ENCODE results near the gene B3GALT6.
A peak's percentile ranks its signal among the peaks of the same experiment; 100 is the strongest.

B3GALT6 gene

DNA sequence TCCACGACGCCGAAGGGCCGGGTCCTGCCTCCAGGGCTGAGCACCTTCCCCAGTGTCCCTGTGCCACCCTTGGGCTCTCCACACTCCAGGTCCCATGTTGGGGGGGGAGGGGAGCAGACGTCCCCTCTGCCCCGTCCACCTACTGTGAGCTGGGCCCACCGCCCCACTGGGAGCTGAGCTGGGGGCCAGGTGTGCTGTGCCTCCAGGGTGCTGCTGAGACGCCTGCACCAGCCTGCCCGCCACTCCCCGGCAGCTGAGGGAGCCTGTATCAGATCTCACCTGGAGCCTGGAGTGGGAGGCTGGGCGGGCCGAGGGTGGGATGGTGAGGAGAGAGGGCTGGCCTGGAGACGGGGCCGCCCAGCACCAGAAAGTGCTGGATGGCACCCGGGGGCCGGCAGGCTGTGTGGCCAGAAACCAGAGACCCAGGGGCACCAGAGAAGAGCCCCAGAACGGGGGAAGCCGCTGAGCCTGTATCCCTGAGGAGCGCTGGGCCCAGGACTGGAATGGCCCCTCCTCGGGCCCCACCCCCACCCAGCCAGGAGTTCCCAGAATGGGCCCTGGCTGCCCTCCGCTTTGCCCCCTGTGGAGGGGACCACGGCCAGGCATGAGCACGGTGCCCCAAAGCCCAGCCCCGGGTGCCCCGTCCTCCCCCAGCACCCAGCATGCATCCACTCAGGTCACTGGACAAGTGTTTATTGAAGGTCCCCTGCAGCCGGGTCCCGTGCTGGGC is 29.0 kb upstream of the B3GALT6 start:
- FAIRE-seq (no peak), DNase-seq (ENCODE audit: insufficient read length, low spot score) (no peak)
- TF ChIP-seq POLR2A (IDR thresholded peaks at IDR 0.05; ENCODE audit: low read depth, low read length) (no peak), TAF1 (IDR thresholded peaks at IDR 0.05; ENCODE audit: low read depth, low read length) (no peak)

- TF ChIP-seq POU2F2 (IDR thresholded peaks at IDR 0.05; ENCODE audit: low read depth, low read length): no peak
- TF ChIP-seq TAF1 (IDR thresholded peaks at IDR 0.05; ENCODE audit: low read depth, low read length): no peak
- no peak for DNase-seq (ENCODE audit: insufficient read length, low spot score)
- no peak for FAIRE-seq
Observed at GRCh38 chr1:1203561-1204424, 28.2 kb upstream of the B3GALT6 start.

GRCh38 chr1:1204425-1204920 is 27.6 kb upstream of the B3GALT6 start:
- DNase-seq (ENCODE audit: insufficient read length, low spot score): no peak
- no peak for FAIRE-seq
- TF ChIP-seq TAF1 (IDR thresholded peaks at IDR 0.05; ENCODE audit: low read depth, low read length) (no peak), PAX5 (IDR thresholded peaks at IDR 0.05; ENCODE audit: insufficient read depth, low read length, severe bottlenecking) (no peak), POLR2A (IDR thresholded peaks at IDR 0.05; ENCODE audit: low read depth, low read length) (no peak), POLR2AphosphoS5 (IDR thresholded peaks at IDR 0.05; ENCODE audit: low read depth, low read length) (no peak), POU2F2 (IDR thresholded peaks at IDR 0.05; ENCODE audit: low read depth, low read length) (no peak), SPI1 (IDR thresholded peaks at IDR 0.05; ENCODE audit: low read depth, low read length) (no peak)

DNA sequence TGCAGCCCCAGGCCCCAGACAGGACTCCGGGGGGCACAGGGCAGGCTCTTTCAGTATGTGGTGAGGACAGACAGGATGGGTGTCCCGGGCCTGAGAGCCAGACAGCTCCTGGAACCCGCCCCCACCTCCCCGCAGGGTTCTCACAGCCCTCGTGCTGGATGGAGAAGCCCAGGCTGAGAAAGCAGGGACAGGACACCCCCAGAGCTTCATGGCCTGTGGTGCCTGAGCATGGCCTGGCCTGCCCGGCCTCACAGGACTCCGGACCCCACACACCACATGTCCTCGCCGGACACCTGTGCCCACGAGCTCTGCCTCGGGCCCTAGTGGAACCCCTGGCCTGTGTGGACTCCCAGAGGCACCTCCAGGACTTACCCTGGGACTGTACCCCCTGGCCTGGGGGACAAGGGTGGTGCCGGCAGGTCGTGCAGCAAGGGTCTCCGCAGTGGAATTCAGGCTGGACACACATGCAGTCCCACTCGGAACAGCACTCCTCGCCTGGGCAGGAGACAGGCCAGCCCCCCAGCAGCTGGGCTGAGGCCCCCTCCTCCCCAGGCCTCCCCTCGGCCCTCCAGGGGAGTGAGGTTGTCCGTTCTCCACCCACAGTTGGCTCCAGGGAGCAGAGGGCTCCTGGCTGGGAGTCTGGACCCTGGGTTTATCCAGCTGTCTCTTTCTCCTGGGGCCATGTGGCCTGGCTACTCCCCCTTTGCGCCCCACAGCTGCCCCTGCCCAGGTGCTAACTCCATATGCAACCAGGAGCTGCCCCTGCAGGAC is 26.9 kb upstream of the B3GALT6 start:
- TF ChIP-seq POLR2AphosphoS5 (IDR thresholded peaks at IDR 0.05; ENCODE audit: low read depth, low read length): no peak
- TF ChIP-seq POLR2A (IDR thresholded peaks at IDR 0.05; ENCODE audit: low read depth, low read length): no peak
- no peak for TF ChIP-seq SPI1 (IDR thresholded peaks at IDR 0.05; ENCODE audit: low read depth, low read length)
- no peak for TF ChIP-seq TAF1 (IDR thresholded peaks at IDR 0.05; ENCODE audit: low read depth, low read length)
- no peak for TF ChIP-seq PAX5 (IDR thresholded peaks at IDR 0.05; ENCODE audit: insufficient read depth, low read length, severe bottlenecking)
- TF ChIP-seq POU2F2 (IDR thresholded peaks at IDR 0.05; ENCODE audit: low read depth, low read length): no peak
- no peak for FAIRE-seq

DNA sequence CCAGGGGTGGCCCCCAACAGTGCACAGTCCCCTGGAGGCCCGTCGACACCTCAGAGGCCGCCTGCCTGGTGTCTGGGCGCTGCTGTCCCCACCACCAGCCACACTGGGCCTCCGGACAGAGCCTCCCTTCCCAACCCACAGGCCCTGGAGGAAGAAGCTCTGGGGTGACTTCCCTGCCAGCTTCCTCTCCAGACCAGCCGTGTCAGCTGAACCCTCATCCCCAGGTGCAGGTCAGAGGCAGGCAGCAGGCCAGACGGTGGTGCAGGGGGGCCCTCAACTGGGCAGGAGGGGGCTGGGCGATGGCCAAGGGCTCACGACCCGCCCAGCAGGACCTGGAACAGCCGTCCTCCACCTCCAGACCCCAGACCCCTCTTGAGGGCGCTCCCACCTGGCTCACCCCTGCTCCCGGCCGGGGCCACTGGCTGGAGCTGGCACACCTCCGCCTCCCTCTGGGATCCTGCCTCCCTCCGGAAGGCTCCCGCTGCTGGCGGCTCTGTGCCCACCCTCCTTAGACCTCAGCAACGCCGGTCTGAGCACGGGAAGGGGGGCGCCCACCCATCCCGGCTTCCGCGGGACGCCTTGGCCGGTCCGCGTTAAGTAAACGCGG is 26.2 kb upstream of the B3GALT6 start:
- TF ChIP-seq TAF1 (IDR thresholded peaks at IDR 0.05; ENCODE audit: low read depth, low read length) (no peak), POLR2A (IDR thresholded peaks at IDR 0.05; ENCODE audit: low read depth, low read length) (no peak), SPI1 (IDR thresholded peaks at IDR 0.05; ENCODE audit: low read depth, low read length) (no peak), POLR2AphosphoS5 (IDR thresholded peaks at IDR 0.05; ENCODE audit: low read depth, low read length) (no peak), POU2F2 (IDR thresholded peaks at IDR 0.05; ENCODE audit: low read depth, low read length) (no peak), PAX5 (IDR thresholded peaks at IDR 0.05; ENCODE audit: insufficient read depth, low read length, severe bottlenecking) (no peak)
- FAIRE-seq (peak; percentile 5), DNase-seq (ENCODE audit: insufficient read length, low spot score) (no peak)

More for the DNA sequence above, 26.9 kb upstream of the B3GALT6 start:
- DNase-seq (ENCODE audit: insufficient read length, low spot score): no peak

DNA sequence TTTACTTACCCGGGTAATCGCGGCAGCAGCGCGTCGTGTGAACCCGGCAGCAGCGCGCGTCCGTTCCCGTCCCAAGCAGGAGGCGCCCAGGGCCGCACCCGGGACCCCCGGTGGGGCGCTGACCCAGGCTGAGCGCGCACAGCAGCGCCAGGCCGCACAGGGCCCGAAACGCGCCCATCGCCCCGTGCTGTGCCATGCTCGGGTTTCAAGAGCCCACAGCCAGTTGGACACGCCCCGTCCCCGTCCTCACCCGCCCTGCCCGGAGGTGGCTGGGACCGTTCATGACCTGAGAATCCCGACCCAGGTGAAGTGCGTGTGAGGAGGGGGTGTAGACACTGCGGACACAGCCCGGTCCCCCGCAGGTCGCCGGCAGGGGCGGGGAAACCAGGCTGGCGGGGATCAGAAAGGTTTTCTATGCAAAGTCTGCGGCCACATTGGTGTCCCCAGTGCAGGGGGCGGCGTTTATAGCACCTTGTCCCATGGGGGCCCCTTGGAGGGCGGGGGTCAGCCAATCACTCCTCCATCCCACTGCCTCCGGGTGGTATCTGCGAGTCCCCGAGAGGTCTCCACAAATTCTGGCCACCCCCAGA is 25.6 kb upstream of the B3GALT6 start, which contains the start of gene TNFRSF18:
TSS of gene TNFRSF18 (minus strand) at position 217 of the 590 bp plus-strand sequence. CDS start at position 196, 21 bp downstream.
- DNase-seq (ENCODE audit: insufficient read length, low spot score) (no peak), FAIRE-seq (peak; percentile 85)
- TF ChIP-seq POU2F2 (IDR thresholded peaks at IDR 0.05; ENCODE audit: low read depth, low read length) (peak; percentile 90; the same call in 1 of the 2 replicates), PAX5 (IDR thresholded peaks at IDR 0.05; ENCODE audit: insufficient read depth, low read length, severe bottlenecking) (no peak)

- DNase-seq (ENCODE audit: insufficient read length, low spot score): no peak
- no peak for TF ChIP-seq POU2F2 (IDR thresholded peaks at IDR 0.05; ENCODE audit: low read depth, low read length)
- TF ChIP-seq SPI1 (IDR thresholded peaks at IDR 0.05; ENCODE audit: low read depth, low read length): no peak
- TF ChIP-seq PAX5 (IDR thresholded peaks at IDR 0.05; ENCODE audit: insufficient read depth, low read length, severe bottlenecking): no peak
- TF ChIP-seq POLR2A (IDR thresholded peaks at IDR 0.05; ENCODE audit: low read depth, low read length): no peak
- FAIRE-seq: no peak
Observed at GRCh38 chr1:1206966-1207531, 25.0 kb upstream of the B3GALT6 start.

GRCh38 chr1:1207571-1207892 is 24.5 kb upstream of the B3GALT6 start:
- FAIRE-seq (no peak), DNase-seq (ENCODE audit: insufficient read length, low spot score) (no peak)
- TF ChIP-seq SPI1 (IDR thresholded peaks at IDR 0.05; ENCODE audit: low read depth, low read length) (no peak), POLR2A (IDR thresholded peaks at IDR 0.05; ENCODE audit: low read depth, low read length) (no peak), POU2F2 (IDR thresholded peaks at IDR 0.05; ENCODE audit: low read depth, low read length) (no peak), PAX5 (IDR thresholded peaks at IDR 0.05; ENCODE audit: insufficient read depth, low read length, severe bottlenecking) (no peak)

All from GM12891 (cell line).